Neuron (in vitro differentiated cells): ENCODE results near the gene PATL2.
"Not testable (repeated sequence)": the region's sequence is repeated elsewhere in the genome, so short reads cannot be mapped to it uniquely, and the experiment has no call there.

ENCODE experiments used
- H2AFZ ChIP-seq: one replicate; pipeline ENCODE4 v1.6.1; 2013; ENCODE audit warnings: low read depth, mild to moderate bottlenecking, inconsistent platforms, low read length, moderate library complexity
- H3K27me3 ChIP-seq: one replicate; pipeline ENCODE4 v1.6.1; 2013; ENCODE audit warnings: low read length; ENCODE audit not compliant: insufficient read depth
- H3K36me3 ChIP-seq: one replicate; pipeline ENCODE4 v1.6.1; 2013; ENCODE audit warnings: low read length; ENCODE audit not compliant: insufficient read depth
- H3K4me1 ChIP-seq: one replicate; pipeline ENCODE4 v1.6.1; 2013; ENCODE audit warnings: low read length; ENCODE audit not compliant: insufficient read depth
- H3K4me3 ChIP-seq: 2 replicates; pipeline ENCODE4 v1.5.1; 2013; ENCODE audit warnings: mild to moderate bottlenecking, low read length, moderate library complexity
- H3K9me3 ChIP-seq: one replicate; pipeline ENCODE4 v1.6.1; 2013; ENCODE audit warnings: low read length

PATL2 gene

DNA sequence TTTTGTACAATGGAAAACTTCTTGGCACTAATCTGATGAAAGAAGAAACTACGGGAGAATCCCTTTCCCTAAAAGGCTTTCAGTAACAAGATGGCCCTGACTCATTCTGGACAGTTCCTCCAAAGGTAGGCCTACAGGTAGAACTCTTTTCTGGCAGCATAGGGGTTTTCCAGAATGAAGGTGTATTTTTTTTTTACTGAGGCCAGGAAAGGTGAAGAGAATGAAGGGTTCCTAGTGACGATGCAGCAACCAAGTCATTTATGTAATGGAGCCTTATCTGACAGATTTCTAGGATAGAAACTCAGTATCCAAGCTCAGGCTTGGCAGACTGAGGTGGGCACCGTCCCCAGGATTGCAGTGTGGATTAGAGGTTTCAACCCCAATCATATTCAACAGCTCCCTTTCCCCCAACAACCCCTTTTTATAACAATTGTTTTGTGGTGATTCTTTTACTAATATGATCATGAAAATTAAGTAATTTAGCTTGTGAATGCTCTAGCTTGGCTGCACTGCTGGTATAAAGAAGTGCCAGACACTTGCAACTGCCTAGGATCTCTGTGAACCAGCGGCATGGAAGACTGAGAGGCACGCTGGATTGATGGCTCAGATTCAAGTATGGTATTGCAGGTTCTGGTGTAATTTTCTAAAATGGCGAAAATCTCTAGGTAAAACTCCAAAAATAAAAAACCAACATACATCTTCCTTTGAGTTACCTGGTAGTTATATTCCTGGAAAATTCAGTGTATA is 16.5 kb upstream of the PATL2 start:
- Histone ChIP-seq H3K9me3 (no peaks in the 10 kb centered on the region), H2AFZ (no peak overlapping the region), H3K36me3 (peaks cover 17% of the 10 kb centered on the region), H3K4me1 (peaks cover 11% of the 10 kb centered on the region), H3K27me3 (no peaks in the 10 kb centered on the region), H3K4me3 (peak overlapping the region; percentile 56)

GRCh38 chr15:44726568-44727484 is 15.7 kb upstream of the PATL2 start:
- Histone ChIP-seq H3K4me3 (no peak overlapping the region), H2AFZ (no peak overlapping the region), H3K9me3 (no peaks in the 10 kb centered on the region), H3K36me3 (peaks cover 9% of the 10 kb centered on the region), H3K4me1 (peaks cover 11% of the 10 kb centered on the region), H3K27me3 (no peaks in the 10 kb centered on the region)

- peaks cover 2% of the 10 kb centered on the region for H3K36me3 ChIP-seq
- H3K4me1 ChIP-seq, result peaks cover 6% of the 10 kb centered on the region
- H3K27me3 ChIP-seq, result no peaks in the 10 kb centered on the region
- H3K9me3 ChIP-seq, result no peaks in the 10 kb centered on the region
- no peak overlapping the region for H2AFZ ChIP-seq
- H3K4me3 ChIP-seq, result no peak overlapping the region
Measured at GRCh38 chr15:44726136-44726535, 15.0 kb upstream of the PATL2 start.

GRCh38 chr15:44722011-44722410 is 10.9 kb upstream of the PATL2 start:
- Histone ChIP-seq H3K4me1 (no peaks in the 10 kb centered on the region), H2AFZ (no peak overlapping the region), H3K36me3 (peaks cover 18% of the 10 kb centered on the region), H3K4me3 (no peak overlapping the region), H3K9me3 (no peaks in the 10 kb centered on the region), H3K27me3 (no peaks in the 10 kb centered on the region)

- H3K36me3 ChIP-seq, result peaks cover 32% of the 10 kb centered on the region
- no peaks in the 10 kb centered on the region for H3K9me3 ChIP-seq
- no peaks in the 10 kb centered on the region for H3K27me3 ChIP-seq
- H3K4me1 ChIP-seq, result no peaks in the 10 kb centered on the region
- H2AFZ ChIP-seq, result no peak overlapping the region
- no peak overlapping the region for H3K4me3 ChIP-seq
Measured at GRCh38 chr15:44720460-44721176, 9.5 kb upstream of the PATL2 start.

GRCh38 chr15:44720000-44720435 is 8.9 kb upstream of the PATL2 start:
- H3K9me3 ChIP-seq, H3K4me3 ChIP-seq, H3K4me1 ChIP-seq, H2AFZ ChIP-seq, H3K27me3 ChIP-seq: not testable (repeated sequence)
- peaks cover 38% of the 10 kb centered on the region for H3K36me3 ChIP-seq

DNA sequence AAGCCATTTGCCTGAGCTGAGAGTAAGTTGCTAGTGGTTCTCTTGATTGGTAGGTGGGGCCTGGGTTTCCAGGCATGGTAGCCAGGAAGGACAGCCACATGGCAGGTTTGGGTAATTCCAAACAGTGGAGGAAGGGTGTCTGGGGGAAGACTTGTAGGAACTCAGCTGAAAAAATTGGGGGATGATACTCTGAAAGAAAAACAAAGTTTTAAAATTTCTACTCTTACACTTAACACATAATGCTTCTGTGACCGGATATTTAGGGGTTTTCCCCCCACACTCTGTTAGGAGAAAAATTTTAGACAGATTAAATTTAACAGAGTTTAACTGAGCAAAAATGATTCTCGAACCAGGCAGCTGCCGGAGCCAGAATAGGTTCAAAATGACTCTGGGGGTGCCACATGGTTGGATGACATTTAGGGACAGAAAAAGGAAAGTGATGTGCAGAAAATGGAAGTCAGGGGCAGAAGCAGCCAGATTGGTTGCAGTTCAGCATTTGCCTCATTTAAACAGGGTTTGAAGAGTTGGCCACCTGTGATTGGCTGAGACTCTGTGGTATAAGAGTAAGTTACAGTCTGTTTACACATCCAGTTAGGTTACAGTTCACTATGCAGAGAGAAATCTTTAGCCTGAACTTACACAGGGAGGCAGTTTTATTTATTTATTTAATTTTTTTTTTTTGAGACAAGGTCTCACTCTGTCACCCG is 8.3 kb upstream of the PATL2 start:
- Histone ChIP-seq H2AFZ (no peak overlapping the region), H3K4me3 (no peak overlapping the region), H3K4me1 (no peaks in the 10 kb centered on the region), H3K9me3 (no peaks in the 10 kb centered on the region), H3K36me3 (peaks cover 39% of the 10 kb centered on the region), H3K27me3 (no peaks in the 10 kb centered on the region)

DNA sequence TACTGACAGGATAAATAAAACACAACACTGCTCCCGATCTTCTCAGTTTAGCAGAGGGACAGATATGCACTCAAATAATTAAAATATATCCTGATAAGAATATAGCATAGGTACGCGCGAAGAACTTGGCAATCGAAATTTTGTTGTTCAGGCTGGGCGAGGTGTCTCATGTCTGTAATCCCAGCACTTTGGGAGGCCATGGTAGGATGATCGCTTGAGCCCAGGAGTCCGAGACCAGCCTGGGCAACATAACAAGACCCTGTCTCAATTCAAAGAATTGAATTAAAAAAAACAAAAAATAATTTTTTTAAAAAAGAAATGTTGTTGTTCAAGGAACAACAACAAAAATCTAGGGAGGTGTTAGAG is 7.8 kb upstream of the PATL2 start:
- H3K27me3 ChIP-seq, result no peaks in the 10 kb centered on the region
- H2AFZ ChIP-seq, result no peak overlapping the region
- no peak overlapping the region for H3K4me3 ChIP-seq
- H3K9me3 ChIP-seq, result no peaks in the 10 kb centered on the region
- H3K4me1 ChIP-seq, result no peaks in the 10 kb centered on the region
- H3K36me3 ChIP-seq, result peaks cover 39% of the 10 kb centered on the region

GRCh38 chr15:44718180-44718926 is 7.2 kb upstream of the PATL2 start:
- peaks cover 39% of the 10 kb centered on the region for H3K36me3 ChIP-seq
- peaks cover 2% of the 10 kb centered on the region for H3K4me1 ChIP-seq
- no peak overlapping the region for H3K4me3 ChIP-seq

GRCh38 chr15:44716983-44717602 is 6.0 kb upstream of the PATL2 start:
- Histone ChIP-seq H3K4me3 (no peak overlapping the region), H3K36me3 (peaks cover 39% of the 10 kb centered on the region), H3K9me3 (no peaks in the 10 kb centered on the region), H3K27me3 (no peaks in the 10 kb centered on the region), H3K4me1 (peaks cover 10% of the 10 kb centered on the region), H2AFZ (no peak overlapping the region)

More at GRCh38 chr15:44718180-44718926, 7.2 kb upstream of the PATL2 start:
- Histone ChIP-seq H3K9me3 (no peaks in the 10 kb centered on the region), H3K27me3 (no peaks in the 10 kb centered on the region), H2AFZ (no peak overlapping the region)

- Histone ChIP-seq H3K27me3 (no peaks in the 10 kb centered on the region), H3K36me3 (peaks cover 39% of the 10 kb centered on the region), H3K4me3 (no peak overlapping the region), H2AFZ (no peak overlapping the region), H3K4me1 (peaks cover 11% of the 10 kb centered on the region), H3K9me3 (no peaks in the 10 kb centered on the region)
Measured at GRCh38 chr15:44715797-44716334, 4.7 kb upstream of the PATL2 start.
